NCI-H69 (cell line): ENCODE results near the gene STRN.
"Not testable (repeated sequence)": the region's sequence is repeated elsewhere in the genome, so short reads cannot be mapped to it uniquely, and the experiment has no call there.

Experiments used
- DNase-seq: peaks from one replicate; lab custom pipeline; 2025; lab: John Stamatoyannopoulos, UW

Gene STRN

DNA sequence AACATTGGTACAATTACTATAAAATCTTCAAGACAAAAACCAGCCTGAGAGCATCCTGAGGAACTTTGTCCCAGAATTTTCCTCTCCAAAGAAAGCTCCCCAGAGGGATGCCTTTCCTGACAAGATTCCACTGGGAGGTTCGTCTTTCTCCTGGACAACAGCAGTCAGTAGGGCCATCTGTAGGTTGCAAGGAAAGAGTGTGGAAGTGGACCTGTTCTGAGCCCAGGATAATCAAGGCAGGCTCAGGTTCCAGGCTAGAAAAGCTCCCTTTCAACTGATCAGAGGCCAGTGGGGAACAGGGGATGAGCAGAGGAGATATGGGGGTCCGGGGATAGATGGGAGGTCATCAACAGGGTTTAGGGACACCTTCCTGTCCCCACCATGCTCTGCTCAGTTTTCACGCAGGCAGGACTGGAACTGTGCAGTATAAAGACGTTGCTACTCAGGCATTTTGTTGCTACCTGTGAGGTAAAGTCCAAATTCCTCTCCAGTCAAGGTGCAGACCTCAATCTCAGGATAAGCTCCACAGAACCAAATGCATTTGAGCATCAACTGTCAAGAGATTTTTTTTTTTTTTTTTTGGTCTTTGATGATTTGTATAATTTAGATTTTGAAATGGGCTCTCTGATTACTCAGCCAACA, 126.2 kb downstream of the STRN start:
- no peak for DNase-seq

DNA sequence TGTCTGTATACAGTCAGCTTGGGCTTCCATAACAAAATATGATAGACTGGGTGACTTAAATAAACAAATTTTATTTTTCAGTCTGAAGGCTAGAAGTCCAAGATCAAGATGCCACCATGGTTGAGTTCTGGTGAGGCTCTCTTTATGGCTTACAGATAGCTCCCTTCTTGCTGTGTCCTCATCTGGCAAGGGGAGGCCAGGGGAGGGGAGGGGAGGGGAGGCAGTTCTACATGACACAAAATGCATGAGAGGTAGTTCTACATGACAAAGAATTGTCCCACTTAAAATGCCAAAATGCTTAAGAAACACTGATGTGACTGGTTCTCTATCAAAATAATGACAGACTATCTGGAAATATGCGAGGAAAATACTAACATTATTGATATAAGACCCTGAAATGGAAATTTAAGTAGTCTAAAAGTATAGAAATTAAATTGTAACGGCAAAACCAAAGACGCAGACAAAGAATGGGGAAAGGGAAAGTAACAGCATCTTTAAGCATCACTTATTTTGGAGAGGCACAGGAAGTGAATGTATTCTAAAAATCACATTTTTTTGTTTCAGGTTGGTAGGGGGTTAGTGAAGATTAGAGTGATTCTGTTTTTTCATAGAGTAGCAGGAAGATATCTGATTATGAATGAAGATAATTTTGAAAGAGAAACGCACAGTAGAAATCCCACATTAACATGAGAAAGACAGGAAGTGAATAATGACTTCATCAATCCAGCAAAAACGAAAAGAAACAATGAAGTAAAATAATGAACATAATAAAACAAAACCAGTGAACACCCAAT, 131.4 kb downstream of the STRN start:
- no peak for DNase-seq

DNA sequence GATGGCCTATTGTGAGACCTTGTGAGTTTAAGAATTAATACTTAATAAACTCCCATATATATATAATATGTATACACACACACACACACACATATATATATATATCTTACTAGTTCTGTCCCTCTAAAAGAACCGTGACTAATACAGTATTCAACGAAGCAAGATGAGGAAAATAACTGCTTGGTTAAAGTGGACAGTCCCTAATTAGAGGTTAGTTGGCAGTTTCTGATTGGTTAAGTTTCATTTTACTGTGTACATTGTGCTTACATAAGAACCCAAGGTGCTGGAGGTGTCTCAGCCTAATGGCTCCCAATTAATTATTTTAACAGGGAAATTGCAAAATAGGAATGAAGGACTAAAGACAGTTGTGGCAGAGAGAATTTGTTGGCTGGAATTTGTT, 132.1 kb downstream of the STRN start:
- DNase-seq: no peak

DNA sequence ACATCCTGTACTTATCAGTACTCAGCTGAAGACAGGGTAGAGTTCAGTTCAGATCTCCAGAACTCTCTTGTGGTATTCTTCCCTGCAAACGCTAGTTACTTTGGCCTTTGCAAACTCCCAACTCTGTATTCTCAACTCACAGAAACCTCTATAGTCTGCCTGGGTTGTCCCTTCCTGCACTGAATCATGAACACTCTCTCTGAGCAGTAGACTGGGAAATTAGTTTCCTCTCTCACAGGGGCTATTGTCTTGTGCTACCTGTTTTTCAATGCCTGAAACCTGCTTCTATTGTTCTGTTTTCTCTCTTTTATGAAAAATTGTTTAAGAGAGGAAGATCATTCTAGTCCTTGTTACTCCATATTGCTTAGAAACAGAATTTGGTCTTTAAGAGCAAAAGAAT, 135.2 kb downstream of the STRN start:
- no peak for DNase-seq

DNA sequence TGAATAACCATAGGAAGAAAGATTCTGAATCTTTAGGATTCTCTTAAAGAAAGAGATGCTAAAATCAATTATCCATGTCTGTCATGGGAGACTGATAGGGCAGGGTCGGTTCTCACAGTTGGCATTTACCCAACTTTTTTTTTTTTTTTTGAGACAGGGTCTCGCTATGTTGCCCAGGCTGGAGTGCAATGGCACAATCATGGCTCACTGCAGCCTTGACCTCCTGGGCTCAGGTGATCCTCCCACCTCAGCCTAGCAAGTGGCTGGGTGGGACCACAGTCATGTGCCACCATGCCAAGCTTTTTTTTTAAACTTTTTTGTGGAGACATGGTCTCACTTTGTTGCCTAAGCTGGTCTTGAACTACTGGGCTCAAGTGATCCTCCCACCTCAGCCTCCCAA, 141.7 kb downstream of the STRN start:
- DNase-seq: not testable (repeated sequence)

DNA sequence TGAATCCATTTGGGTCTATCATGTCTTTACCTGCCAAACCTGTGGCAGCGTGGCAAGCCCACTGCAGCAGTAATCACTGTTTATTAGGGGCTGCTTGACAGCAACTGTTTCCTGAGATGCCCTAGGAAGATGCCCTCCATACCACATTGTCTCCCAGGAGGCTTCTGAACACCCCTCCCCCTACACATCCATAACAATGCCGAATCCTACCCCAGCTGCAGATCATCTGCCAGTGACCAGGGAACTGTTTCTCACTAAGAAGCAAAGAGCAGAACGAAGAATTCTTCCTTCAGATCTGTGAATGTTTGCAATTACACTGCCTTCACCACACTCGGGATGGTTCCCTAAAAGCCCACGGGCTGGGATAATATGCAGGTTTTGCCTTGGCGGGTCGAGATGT, 142.1 kb downstream of the STRN start:
- no peak for DNase-seq

DNA sequence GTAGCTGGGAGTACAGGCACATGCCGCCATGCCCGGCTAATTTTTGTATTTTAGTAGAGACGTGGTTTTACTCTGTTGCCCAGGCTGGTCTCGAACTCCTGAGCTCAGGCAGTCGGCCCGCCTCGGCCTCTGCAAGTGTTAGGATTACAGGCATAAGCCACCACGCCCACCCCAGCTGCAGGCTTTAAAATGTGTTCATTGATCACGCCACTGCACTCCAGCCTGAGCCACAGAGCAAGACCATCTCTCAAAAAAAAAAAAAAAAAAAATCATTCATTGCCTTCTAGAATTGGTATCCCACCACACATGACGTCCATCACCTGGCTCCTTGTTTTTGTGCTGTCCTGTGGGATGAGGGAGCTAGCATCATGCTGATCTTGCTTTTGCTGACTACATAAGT, 142.5 kb downstream of the STRN start:
- DNase-seq: no peak

DNA sequence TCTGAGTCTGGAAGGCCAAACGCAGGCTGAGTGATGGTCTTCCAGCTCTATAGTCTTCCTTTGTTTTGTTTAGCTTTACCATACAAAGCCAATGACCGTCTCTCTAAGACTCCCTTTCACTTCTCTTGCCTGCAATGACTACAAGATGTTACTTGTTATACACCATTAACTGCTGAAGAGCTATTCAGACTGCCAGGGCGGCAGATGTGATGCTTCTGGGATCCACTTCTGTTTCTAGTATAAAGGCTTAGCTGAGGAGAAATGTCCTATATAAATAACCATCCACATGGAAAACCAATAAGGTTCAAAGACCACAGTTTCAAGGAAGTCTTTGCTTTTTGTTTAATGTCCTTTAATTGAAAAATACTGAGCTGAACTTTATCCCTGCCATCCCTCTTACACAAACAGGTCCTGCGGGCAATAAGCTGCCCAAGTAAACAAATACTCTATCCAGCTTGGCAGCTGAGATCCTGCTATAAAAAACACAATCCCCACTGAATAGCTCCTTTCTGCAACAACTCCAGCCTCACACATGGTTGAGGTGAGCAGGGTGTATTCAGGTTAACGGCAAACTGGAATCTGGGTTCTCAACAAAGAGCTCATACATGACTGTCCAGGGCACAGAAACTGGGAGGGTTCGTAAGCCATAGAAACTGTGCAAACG, 145.3 kb downstream of the STRN start:
- DNase-seq: peak; percentile 62

DNA sequence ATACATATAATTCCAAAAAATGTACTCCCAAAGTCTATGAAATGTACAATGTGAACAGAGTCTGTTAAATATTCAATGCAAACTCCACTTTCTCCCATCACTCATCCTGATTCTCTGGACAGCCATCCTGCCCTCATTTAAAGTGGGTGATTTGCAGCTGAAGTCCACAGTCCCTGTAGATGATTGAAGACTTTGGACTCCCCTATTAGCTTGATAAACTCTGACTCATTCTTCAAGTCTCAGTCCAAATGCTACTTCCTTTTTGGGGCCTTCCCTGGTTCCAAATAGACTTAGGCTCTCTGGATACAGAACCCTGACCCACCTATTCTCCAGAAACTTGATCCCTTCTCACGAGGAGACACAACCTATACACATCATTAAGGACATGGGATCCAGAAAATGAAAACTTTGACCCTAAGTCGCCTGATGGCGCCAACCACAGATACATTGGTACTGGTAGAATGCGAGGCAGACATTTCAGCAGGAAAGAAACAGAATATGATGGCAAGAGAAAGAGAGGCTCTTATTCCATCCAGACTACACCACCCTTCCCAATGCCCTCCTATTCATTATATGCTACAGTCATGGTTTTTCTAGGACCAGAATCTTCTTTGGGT, 147.1 kb downstream of the STRN start:
- DNase-seq: no peak

DNA sequence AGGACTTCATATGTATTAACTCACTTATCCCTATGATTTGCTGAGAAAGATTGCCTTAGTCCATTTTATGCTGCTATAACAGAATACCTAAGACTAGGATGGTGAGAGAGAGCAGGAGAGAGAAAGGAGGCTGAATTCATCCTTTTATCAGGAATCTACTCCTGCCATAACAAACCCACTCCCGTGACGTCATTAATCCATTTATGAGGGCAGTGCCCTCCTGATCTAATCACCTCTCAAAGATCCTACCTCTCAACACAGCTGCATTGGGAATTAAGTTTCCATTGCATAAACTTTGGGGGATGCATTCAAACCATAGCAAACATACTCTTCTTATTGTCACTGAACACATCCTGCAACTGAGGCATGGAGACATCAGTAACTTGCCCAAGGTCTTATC, 147.8 kb downstream of the STRN start:
- no peak for DNase-seq

DNA sequence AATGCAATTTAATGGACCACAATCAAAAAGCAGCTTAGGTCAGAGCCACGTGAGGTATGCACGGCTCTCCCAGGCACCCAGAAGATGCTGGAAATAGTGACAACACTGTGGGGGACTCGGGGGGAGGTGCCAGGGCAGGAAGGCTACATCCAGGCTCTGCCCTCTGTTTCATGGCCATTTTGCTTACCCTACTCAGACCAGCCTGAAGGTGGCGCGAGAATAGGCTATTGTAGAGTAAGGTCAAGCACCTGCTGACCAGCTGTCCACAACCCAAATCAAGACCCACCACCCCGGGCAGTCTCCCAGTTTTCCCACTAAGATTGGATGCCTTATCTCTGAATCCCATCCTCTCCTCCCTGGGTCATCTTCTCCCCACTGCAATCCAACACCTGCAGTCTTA, 154.1 kb downstream of the STRN start:
- DNase-seq: no peak

DNA sequence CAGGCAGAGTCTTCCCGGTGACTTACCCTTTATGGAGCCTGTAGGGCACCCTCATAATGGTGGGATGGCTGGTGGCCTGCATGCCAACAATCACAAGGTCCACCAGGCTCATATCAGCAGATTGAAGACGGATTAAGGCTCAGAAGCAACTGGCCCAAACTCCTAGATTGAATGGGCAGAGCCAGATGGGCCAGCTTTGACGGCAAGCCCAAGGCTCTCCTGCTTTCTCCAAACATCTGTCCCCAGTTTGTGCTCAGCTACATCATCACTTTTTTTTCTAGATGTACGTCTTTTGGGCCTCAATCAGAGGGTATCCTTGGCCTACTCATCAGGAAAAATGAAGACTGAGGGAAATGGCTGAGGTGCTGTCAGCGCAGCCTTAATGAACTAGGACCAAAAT, 155.3 kb downstream of the STRN start:
- DNase-seq: no peak

DNA sequence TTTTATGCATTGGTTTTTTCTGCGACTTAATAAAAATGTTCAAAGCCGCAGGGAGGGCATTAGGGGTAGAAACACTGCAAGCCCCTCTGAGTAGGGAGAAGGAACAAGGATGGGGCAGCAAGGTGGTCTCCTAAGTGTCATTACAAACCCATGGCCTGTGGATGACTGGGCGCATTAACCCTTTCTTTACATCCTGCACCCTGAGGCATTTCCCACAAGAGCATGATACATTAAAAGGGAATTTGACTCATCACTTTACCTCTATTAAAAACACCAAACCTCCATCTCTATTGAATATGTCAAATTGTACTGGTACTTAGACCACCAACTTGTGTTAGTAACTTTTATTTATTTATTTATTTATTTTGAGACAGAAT, 157.3 kb downstream of the STRN start:
- DNase-seq: no peak

DNA sequence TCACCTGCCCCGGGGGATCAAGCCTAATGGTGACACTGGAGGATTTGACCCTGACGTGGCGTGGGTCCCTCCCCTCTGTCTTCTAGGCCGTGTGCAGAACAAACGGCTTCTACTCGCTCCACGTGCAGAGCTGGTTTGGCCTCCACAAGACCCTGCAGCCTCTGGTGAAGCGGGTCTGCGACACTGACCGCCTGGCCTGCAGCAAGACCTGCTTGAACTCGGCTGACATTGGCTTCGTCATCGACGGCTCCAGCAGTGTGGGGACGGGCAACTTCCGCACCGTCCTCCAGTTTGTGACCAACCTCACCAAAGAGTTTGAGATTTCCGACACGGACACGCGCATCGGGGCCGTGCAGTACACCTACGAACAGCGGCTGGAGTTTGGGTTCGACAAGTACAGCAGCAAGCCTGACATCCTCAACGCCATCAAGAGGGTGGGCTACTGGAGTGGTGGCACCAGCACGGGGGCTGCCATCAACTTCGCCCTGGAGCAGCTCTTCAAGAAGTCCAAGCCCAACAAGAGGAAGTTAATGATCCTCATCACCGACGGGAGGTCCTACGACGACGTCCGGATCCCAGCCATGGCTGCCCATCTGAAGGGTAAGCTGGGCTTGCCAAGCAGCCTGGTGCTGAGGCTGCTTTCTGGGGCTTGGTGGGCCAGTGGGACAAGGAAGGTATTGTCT, 157.8 kb downstream of the STRN start:
- no peak for DNase-seq

DNA sequence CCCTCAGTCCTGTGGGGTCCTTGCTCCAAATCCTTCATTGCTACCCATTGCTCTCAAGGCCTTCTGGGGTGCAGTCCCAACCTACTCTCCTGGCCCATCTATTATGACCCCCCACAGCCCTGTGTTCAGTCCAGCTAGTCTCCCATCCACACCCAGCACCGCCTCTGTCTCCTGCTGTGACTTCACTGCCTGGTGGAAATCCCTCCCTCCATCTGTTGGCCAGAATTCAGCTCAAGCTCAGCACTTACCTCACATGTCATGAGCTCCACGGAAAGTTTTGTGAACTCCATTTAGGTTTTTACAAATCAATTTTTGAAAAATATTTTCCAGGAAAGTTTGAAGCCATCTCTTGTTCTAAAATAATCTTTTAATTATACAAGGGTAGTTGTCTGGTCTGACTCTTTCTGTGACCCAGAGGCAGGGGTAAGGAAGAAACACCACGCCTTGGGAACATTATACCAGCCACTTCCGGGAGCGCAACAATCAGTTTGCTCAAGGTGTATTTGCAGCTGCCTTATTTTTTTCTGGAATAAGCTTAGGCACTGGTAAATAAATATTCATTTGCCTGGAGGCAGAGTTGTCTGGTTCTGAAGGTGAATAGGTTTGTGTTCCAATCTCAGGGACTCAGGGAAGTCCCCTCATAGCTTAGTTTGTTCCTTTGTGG, 159.0 kb downstream of the STRN start:
- peak; percentile 41 for DNase-seq

DNA sequence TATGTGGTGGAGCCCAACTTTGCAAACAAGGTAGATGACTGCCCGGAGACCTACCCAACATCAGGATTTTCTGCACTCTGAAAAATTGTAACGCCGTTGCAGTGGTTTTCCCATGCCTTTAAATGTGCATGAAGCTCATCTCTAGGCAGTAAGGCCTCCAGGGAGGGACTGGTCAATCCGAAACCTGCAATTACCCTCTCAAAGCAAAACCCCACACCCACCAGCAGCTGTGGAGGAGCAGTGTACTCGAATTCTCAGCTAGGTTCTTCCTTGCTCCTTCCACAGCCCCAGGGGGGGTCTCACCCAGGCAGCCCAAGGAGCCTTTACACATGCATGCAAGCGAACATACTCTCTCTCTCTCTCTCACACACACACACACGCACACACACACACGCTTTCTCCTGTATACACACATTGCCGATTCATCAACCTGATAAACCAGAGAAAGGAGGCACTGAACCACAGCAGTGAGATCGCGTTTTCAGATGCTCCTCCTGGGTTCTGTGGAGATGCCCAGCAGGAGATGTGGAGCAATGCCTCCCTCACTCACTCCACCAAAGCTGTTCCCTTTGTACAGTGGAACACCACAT, 160.6 kb downstream of the STRN start:
- DNase-seq: peak; percentile 66

DNA sequence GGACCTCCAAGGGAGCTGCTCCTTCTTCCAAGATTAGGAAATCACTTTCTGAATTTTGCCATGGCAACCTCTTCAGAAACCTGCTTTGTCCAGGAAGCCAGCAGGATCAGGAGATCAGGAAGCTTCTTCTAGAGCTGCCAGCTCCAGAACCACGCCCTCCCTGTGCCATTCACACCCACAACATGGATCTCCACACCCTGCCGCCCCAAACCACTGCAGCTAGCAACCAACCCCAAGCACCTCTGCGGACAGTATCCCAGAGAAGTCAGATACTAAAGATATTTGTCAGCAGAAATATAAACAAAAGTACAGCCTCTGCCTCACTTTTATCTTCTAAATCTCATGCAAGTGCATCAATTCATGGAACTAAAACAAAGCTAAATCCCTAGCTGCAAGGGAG, 163.4 kb downstream of the STRN start:
- DNase-seq: no peak

DNA sequence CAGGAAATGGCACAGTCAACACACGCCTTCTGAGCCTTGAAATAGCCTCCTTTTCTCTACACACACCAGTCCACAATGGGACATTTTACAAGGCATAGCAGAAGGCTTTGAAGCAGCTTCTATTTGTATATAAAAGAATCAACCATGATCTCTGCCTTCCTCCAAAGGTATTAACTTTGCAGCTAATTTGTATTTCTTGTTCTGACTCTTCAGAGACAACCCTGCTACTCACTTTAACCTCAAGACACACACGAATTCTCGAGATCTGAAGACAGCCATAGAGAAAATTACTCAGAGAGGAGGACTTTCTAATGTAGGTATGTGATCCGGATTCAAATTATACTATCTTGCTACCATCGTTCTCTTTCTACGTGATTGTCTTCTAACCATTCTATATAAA, 165.2 kb downstream of the STRN start:
- no peak for DNase-seq

DNA sequence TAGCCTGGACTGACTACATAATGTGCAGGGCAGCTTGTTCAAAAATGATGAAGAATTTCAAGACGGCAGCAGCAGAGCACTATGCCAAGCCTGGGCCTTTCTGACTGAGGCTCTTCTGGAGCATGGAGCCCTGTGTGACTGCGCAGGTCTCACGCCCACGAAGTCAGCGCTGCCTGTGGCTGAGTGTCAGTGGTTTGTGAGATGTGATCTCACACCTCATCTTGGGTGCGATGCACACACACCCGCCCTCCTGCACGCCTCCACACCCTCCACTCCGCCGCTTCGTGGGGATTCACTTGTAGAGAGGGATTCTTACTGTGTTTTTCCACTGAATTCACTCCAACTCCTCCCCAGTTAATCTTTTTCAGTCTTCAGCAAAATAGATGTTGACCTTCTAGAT, 166.0 kb downstream of the STRN start:
- DNase-seq: no peak

DNA sequence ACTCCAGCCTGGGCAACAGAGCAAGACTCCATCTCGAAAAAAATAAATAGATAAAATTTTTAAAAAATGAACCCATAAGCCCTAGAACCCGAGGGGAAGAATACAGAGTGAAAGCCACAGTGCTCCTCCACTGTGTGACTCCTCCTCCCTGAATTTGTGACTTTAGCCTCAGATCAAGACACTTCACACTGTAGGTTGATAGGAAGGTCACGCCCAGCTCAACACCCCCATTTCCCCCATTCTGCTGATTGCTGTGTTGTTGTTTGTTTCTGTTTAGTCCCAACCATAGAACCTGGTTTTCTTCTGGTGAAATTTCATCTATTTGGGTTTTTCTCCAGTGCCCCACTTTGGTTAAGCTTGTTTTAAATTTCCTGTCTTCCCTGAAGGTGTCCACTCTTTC, 167.6 kb downstream of the STRN start:
- DNase-seq: no peak

DNA sequence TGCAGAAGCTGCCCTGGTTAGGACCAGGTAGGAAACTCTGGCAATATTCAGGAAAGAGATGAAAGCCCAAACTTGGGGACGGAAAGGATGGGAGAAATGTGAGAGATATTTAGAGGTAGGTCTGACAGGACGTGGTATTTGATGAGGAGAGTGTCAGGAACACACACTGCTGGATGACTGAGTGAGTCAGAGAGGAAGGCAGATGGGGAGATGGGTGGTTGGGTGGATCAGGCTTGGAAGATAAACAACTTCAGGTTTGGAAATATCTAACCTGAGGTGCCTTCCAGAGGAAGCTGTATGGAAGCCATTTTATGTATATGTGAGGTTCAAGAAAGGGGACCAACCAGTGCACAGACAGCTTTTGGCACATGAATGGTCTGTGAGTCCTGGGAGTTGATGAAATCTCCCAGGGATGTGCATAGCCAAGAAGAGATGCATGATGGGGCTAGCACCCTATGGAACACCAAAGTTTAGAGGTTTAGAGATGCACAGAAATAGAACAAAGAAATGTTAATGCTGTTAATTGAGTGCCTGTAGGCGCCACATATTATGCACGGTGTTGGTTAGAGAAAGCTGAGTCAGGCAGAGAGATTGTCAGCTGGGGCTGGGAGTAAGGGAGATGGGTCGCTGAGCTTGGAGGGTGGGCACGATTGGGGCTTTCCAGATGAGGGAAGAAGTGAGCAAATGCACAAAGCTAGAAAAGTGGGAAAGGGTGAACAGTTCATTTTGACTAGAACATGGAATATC, 168.8 kb downstream of the STRN start:
- no peak for DNase-seq
